SKM-1 treated with dmso at 0.1 percent for 144 hours (cell line): ENCODE results near the gene GUCA2A.

Experiments
- DNase-seq: peaks from one replicate; lab custom pipeline; 2025; ENCODE audit not compliant: unreplicated experiment; lab: John Stamatoyannopoulos, UW

Gene GUCA2A

DNA sequence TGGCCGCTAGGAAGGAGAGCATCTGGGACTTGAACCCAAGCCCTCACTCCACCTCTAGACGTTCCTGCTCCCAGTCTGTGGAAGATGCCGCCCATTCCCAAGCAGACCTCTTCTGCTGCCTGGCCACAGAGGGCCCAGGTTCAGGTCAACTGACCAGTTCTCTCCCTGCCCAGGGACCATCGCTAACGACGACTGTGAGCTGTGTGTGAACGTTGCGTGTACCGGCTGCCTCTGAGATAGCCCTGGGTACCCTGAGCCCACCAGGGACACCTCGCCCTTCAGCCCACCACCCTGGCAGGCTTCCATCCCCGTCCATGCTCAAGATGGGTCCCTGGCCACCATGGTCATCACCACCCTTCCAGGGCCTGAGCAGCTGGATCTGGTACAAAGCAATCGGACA, 9.2 kb downstream of the GUCA2A start:
- DNase-seq: no peak

DNA sequence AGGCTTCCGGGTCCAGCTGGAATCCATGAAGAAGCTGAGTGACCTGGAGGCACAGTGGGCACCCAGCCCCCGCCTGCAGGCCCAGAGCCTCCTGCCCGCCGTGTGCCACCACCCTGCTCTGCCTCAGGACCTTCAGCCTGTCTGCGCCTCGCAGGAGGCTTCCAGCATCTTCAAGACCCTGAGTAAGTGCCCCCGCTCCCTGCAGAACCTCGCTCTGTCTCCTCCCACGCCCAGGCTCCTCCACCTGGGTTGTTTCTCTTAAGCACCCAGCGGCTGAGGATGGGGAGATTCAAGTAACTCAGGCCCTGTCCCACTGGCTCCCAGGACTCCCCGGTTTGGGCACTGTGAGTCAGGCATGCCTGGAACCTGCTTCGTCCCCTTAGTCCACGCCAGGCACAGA, 9.9 kb downstream of the GUCA2A start:
- DNase-seq: no peak

DNA sequence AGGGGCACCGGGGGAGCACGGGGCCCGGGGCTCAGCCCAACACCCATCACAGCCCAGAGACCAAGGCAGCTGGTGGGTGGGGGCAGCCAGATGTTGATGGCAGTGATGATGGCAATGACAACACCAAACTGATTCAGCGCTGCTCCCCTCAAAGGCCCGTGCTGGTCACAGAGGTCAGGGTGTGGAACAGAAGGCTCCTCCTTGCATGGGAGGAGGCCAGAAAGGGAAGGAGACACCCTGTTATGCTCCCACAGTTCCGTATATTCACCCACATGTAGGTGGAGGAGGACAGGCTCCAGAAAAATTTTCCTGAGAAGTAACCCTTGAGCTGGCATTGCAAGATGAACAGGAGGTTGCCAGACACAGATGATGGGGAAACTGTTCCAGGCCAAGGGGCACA, 10.9 kb downstream of the GUCA2A start:
- DNase-seq: no peak

DNA sequence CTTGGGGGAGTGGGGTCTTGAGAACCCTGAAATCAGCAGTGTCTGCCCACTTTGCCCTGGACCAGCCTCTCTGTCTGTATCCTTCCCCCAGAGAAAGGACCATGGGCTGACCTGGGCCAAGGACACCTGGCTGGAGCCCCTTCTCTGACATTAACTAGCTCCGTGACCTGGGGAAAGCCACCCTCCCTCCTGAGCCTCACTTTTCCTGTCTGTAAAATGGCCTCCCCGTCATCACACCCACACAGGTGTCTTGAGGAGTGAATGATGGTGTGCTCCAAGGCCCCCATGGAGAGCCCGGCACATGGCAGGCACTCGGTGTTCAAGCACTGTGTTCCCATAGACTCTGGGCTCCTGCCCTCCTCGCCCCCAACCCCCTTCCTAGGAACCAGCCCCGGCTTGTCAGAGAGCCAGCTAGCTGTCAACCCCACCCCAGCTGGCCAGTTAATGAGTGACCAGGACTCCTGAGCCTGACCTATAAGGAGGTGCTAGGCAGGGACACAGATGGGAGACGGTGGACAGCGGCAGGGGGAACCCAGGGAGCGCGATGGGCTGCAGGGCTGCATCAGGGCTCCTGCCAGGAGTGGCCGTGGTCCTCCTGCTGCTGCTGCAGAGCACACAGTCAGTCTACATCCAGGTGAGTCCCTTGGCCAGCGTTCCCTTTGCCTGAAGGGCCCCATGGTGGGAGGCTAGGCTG, 11.5 kb downstream of the GUCA2A start, which contains the start of gene GUCA2B:
Gene GUCA2B, plus strand, starts transcription at position 504 of the 694 bp plus-strand sequence. Its CDS starts 41 bp downstream, at position 545.
- no peak for DNase-seq

DNA sequence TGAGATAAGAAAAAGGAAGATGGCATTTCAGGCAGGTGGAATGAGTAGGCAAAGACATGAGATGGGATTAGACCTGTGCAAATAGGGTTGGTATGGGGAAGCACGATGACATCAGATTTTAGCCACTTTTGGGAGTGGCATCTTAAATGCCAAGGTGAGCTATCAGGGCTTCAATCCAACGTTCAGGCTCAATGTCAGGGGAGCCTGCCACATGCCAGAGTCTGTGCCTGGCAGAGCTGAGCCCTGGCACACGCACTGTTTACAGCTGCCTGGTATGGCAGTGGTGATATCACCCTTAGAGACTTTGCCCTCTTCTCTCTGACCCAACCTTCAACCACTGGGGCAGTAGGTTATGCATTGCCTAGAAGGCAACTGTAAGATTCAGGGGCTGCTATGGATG, 12.4 kb downstream of the GUCA2A start:
- no peak for DNase-seq

DNA sequence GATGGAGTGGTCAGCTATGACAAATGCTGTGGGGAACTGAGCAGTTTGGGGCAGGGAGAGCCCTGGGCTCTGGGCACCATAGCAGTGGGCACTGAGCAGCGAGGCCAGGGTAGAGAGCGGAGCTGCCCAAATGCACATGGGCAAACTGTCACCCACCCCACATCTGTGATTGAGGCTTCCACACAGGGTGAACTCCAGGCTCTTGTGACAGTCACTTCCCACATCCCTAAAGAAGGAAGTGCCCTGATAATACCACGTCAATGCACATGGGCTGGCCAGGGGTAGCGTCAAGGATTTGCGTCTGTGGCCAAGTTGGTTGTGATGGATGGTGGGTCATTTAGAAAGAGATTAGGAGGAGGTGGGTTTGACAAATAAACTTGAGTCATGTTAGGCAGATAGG, 13.9 kb downstream of the GUCA2A start:
- DNase-seq: no peak

DNA sequence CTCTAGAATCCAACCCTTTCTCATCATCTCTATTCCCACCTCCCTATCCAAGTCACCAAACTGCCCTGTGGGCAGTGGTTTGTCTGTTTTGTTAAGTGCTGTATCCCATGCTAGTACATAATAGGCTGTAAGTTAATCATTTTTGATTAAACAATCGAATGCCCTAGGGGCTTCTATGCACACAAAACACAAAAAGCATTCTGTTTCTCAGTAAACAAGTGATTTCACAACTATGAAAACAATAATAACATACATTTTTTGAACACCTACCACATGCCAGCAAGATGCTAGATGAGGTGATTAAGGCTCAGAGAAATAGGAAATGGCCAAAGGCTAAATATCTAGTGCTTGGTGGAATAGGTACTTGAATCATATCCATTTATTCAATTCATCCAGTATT, 16.4 kb downstream of the GUCA2A start:
- no peak for DNase-seq

DNA sequence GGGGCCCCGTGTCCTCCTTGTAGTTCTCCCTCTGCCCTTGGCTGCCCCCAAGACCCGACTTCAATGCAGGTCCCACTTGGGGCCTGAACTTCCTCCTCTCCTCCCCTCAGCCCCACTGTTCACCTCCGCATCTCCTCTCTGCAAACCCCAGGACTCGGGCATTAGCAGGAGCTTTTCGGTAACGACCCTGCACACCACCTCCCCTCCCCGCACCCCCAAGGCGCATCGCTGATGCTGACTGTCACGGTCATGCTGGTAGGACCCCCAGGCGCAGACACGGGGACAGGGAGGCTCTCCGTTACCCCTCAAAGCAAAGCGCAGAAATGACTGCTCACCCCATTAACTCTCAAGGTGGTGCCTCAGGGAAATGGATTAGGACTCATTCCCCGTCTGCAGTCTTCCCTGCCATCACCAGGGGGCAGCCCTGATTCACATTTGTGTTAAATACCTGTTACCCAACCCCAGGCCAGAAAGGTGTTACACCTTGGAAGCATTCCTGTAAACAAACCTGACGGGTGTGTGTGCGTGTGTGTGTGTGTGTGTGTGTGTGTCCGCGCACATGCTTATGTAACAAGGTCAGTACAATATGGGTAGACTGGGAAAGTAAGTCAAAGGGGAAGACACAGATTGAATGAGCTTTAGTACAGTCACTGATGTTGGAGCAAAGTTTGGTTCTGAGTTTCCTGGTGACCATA, 17.8 kb downstream of the GUCA2A start:
- peak; percentile 46 for DNase-seq

DNA sequence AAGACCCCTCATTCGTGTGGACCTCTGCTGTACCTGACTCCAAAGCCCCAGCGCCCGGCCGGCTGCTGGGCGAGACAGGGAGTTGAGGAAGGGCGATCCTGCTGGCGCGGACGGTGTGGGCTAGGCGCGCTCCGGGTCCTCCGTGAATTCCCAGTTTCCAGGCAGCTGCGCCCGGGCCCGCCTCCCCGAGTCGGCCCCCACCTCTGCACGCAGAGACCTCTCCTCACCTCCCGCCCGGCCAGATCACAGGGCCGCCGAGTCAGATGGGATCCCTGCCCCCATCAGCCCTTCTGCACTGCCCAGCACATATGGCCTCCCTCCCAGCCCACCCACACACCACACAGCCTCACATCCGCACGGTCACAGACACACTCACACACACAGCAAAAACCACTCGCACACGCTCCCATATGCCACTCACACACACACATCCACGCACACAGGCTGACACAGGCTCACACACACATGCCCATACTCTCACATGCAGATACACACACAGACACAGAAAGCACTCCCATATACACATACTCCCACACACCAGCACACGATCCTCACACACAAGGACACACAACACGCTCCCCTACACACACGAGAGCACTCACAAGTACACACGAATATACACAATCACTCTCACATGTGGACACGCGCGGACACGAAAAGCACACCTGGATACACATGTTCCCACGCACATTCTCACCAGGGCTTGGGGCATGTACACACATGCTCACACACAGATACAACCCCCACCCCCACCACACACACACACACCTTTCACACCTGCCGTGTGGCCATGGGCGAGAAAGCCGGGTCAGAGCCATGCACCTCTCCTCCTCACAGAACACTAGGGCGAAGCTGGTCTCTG, 18.6 kb downstream of the GUCA2A start:
- no peak for DNase-seq

DNA sequence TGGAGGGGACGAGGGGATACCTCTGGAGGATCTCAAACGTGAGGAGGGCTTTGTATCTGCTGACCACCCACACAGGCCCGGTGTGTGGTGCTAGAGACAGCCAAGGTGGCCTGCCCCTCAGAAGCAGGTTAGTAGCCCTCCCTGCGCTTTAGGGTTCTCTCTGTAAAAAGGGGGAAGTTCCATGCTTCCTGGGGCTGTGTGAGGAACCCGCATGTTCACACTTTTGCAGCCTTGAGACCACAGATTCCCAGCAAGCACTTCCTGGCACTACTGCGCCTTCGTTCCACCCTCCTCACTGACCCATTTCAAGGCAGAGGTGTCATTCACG, 19.2 kb downstream of the GUCA2A start:
- peak; percentile 20 for DNase-seq

DNA sequence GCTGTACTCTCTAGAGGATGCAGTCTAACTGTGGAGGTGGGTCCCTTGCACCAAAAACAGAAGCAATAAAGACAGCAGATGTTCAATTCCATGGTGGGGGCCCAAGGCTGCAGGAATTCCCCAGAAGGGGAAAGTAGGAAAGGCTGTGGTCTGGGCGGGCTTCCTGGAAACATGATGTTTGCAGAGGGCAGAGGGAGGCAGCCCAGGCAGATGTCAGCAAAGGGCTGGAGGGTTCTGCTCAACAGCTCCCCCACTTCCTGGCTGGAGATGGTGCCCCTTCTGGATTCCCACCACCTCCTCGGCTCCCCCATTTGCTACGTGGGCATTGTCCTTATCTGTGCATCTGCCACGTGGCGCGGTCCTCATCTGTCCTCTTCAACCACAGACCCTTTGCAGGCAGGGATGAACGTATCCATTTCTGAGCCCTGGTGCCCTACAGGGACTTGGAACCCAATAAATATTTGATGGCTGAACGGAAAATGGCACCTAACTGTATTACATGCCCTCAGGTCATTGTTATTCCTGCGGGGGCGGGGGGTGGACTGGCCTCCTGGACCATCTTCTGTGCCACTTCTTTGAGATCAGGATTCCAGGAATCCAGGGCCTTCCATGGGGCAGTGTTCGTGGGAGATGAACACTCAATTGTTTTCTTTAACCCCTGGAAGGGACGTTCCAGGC, 19.7 kb downstream of the GUCA2A start:
- no peak for DNase-seq

DNA sequence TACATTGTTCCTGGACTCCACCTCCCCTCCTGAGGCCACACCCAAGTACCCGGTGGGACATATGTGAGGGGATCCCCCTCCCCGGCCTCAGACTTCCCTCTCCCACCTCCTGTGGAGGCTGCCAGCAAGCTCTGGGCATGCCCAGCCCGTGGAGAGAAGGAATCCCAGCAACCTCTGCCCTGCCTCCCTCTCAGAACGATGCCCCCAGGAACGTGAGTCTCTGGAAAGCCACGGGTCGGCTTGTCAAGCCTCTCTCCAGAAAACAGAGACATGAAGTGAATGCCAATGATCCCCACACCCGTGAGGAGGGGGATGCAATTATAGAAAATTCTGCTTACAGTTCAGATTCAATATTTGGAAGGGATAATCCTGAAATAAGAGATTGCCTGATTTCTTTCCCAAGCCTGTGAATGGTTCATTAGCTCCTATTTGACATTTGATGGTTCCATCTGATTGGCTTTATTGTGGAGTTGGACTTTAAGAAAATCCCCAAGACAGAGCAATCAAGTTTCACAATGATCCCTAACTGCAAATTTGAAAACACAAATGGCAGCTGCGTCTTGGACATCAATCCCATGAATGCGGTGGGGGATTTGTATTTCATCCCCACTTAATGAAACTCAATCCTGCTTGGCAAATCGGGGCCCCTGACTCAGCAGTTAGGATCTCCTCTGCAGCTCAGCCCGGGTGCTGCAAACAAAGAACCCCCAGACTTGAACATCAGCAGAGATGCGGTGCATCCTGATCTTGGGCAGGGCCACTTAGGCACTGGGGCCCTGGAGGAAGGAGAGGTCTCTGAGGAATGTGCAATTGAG, 20.4 kb downstream of the GUCA2A start:
- no peak for DNase-seq

DNA sequence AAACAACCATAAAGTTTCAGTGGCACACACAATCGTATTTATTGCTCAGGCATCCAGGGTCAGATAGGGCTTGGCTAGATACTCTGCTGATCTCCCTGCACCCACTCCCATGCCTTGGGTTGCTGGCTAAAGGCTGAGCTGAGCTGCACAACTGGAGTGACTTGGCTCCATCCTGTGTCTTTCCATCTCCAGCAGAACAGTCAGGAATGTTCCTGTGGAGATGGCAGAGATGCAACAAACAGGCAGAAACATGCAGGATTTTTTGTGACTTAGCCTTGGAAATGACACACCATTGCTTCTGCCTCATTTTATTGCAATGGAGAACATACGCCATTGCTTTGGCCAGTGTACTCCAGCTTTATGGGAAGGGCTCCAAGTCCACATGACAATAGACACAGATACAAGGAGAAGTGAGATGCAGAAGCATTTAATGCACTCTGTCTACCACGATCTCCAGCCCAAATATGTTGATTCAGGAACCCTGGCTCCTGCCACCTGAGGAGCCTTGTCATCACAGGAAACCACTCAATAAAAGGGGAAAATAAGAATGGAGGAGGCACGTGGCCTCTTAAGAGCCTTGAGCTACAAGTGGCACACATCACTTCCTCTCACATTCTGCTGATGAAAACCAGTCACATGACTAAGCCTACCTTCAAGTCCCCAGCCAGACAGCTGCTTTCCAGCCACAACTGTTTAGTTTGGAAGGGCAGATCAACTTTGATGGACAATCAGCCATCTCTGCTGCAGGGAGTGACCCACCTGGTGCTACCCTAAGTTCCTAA, 21.5 kb downstream of the GUCA2A start:
- DNase-seq: peak; percentile 6

DNA sequence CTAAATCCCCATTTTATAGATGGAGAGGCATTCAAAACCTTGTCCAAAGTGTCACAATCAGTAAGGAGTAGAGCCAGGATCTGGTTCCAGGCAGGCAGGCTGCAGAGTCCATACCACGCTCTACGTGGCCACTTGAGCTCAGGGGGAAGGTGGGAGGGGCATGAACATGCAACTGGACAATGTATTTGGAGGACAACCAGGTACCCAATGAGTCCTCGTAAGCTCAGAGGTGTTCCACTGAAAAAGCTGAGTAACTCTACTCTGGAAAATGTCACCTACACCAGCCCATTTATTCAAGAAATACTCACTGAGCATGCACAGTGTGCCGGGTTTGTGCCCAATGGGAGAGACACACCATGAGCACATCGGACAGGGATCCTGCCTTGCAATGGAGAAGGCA, 22.6 kb downstream of the GUCA2A start:
- DNase-seq: no peak

DNA sequence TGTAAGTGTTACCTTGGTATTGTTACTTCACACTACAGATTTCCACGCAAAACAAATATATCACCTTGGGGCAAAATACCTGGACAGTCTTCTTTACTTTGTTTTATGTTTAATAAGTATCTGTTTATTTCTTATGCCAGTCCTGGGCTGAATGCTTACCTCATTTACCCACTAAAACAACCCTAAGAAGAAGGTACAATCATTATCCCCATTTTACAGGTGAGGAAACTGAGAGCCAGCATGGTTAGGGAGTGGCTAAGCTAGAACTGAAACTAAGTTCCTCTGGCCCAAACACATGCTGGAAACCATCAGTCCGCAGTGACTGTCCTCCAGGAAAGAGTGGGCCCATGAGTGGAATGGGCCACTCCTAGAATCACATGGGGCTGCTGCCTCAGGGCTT, 24.4 kb downstream of the GUCA2A start:
- DNase-seq: no peak

DNA sequence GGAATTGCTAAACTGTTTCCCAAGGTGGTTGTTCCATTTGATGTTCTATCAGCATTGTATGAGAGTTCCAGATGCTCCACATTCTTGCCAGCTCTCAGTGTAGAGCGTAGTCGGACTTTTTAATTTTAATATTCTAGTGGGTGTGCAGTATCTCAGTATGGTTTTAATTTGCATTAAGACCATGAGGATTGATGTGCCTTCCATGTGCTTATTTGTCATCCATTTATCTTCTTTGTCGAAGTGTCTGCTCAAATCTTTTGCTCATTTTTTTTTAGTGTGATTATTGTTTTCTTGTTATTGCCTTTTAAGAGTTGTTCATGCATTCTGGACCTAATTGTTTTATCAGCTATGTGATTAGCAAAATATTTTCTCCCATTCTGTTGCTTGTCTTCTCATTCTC, 25.1 kb downstream of the GUCA2A start:
- DNase-seq: no peak

DNA sequence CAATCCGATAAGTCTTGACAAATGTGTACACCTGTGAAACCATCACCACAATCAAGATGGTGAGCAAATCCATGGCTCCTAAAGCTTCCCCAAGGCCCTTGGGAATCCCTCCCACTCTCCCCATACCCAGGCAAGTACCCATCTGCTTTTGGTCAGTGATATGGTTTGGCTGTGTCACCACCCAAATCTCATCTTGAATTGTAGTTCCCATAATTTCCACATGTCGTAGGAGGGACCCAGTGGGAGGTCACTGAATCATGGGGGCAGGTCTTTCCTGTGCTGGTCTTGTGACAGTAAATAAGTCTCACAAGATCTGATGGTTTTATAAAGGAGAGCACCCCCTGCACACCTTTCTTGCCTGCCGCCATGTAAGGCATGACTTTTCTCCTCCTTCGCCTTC, 26.0 kb downstream of the GUCA2A start:
- no peak for DNase-seq

DNA sequence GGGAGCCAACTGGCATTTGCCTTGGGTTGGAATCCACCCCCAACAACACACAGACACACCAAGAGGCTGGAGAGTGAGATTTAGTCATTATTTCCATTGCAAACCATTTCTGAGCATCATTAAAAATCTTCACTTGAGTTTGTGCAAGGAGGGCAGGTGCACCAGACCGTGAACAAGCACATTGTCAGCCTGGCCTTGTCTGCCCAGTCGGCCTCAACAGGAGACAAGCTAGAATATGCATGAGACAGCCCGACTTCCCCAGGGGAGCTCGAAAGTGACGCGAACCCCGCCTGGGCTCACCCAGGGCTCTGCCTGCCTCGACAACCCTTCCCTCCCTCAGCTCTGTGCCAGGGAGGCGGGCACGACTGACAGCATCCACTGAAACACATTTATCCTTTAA, 26.8 kb downstream of the GUCA2A start:
- DNase-seq: no peak

DNA sequence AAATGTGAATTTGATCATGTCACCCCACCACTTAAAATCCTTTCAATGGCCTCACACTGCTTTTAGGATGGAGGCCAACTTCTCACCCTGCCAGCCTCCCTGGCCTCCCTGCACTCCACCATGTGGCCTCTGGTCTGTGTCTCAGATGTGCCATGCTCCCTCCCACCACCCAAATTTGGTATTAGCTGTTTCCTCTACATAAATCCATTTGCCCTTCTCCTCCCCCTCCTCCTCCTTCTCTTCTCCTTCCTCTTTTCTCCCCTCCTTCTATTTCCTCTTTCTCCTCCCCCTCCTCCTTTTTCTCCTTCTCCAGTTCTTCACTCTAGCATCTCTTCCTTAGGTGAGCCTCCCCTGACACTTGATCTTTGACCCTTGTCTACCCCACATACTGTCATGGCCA, 28.1 kb downstream of the GUCA2A start:
- peak; percentile 66 for DNase-seq

DNA sequence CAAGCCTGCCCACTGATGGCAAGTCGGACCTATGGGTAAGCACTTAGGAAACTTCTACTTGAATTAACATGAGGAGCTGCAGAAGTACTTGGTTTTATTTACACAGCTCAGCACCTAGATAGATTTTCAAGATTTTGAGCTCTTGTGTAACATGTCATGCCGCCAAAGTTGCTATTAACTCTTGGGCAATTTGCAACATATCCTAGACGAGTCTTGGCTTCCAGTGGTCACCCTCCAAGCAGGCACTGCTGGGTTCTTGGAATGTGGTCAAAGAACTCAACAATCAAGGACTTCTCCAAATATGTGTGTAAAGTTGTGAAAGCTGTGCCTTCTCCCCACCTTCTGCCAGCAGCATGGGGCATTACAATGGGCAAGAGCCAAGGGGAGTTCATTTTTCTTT, 29.1 kb downstream of the GUCA2A start:
- DNase-seq: peak; percentile 20
